Keratinocyte (primary cell): ENCODE results near the gene CNOT3. TPM values are rescaled to one million over a fixed set of nuclear protein-coding genes. Genes with fewer than 3 reads are reported as not detected.

ENCODE experiments used
- DNase-seq: peaks from one replicate; pipeline ENCODE4 v3.0.0-alpha.2; 2011; ENCODE audit warnings: low read depth, missing footprints, low spot score
- FAIRE-seq: peaks from 2 replicates; lab custom pipeline; 2011; peaks lifted over from hg19 to GRCh38; lab: Jason Lieb, UNC
- H2AFZ ChIP-seq: 2 replicates; pipeline ENCODE4 v1.6.0; 2012; ENCODE audit warnings: low read length, control low read depth, inconsistent platforms; ENCODE audit not compliant: control insufficient read depth
- H3K27ac ChIP-seq: 2 replicates; pipeline ENCODE4 v1.5.1; 2011; ENCODE audit warnings: low read length; ENCODE audit not compliant: control insufficient read depth, insufficient read depth
- H3K27me3 ChIP-seq: 3 replicates; pipeline ENCODE4 v1.6.0; 2011; ENCODE audit warnings: low read length; ENCODE audit not compliant: control insufficient read depth, insufficient read depth; ENCODE audit errors: extremely low read depth
- H3K36me3 ChIP-seq, 2 experiments: 2 replicates in 1 of 2; 3 replicates in 1 of 2; pipeline ENCODE4 v1.5.1; 2011; ENCODE audit warnings: low read length in 2 of 2, mild to moderate bottlenecking in 1 of 2; ENCODE audit not compliant: control insufficient read depth in 2 of 2, insufficient read depth in 2 of 2; ENCODE audit errors: extremely low read depth in 1 of 2
- H3K4me1 ChIP-seq: 3 replicates; pipeline ENCODE4 v1.5.1; 2011; ENCODE audit warnings: low read length; ENCODE audit not compliant: control insufficient read depth, insufficient read depth; ENCODE audit errors: extremely low read depth
- H3K4me2 ChIP-seq: 3 replicates; pipeline ENCODE4 v1.6.0; 2011; ENCODE audit warnings: low read depth, low read length; ENCODE audit not compliant: control insufficient read depth, insufficient read depth; ENCODE audit errors: extremely low read depth
- H3K4me3 ChIP-seq, 3 experiments: fragments of 200-600 bp in 1 of 3; sonication (generic) in 1 of 3; 2 replicates in 2 of 3; 3 replicates in 1 of 3; pipeline ENCODE4 v1.5.1; 2011 to 2016; ENCODE audit warnings: low read length in 3 of 3, mild to moderate bottlenecking in 3 of 3, control low read depth in 2 of 3, inconsistent platforms in 1 of 3, low read depth in 1 of 3, mixed read lengths in 1 of 3, mixed run types in 1 of 3, moderate library complexity in 1 of 3; ENCODE audit not compliant: control insufficient read depth in 2 of 3, insufficient read depth in 2 of 3; ENCODE audit errors: extremely low read depth in 1 of 3
- H3K79me2 ChIP-seq: 2 replicates; pipeline ENCODE4 v1.6.0; 2012; ENCODE audit warnings: low read length; ENCODE audit not compliant: control insufficient read depth, insufficient read depth
- H3K9ac ChIP-seq: 3 replicates; pipeline ENCODE4 v1.6.0; 2011; ENCODE audit warnings: low read length; ENCODE audit not compliant: control insufficient read depth, insufficient read depth; ENCODE audit errors: extremely low read depth
- H3K9me1 ChIP-seq: 3 replicates; pipeline ENCODE4 v1.6.0; 2011; ENCODE audit warnings: low read length; ENCODE audit not compliant: control insufficient read depth, insufficient read depth; ENCODE audit errors: extremely low read depth
- H3K9me3 ChIP-seq: 2 replicates; pipeline ENCODE4 v1.5.1; 2012; ENCODE audit warnings: low read depth, low read length; ENCODE audit not compliant: control insufficient read depth
- H4K20me1 ChIP-seq: 3 replicates; pipeline ENCODE4 v1.6.0; 2011; ENCODE audit warnings: low read length; ENCODE audit not compliant: control insufficient read depth, insufficient read depth; ENCODE audit errors: extremely low read depth
- CTCF ChIP-seq, 3 experiments: IDR thresholded peaks in 1 of 3; conservative IDR thresholded peaks in 1 of 3; optimal IDR thresholded peaks in 1 of 3; 2 replicates in 2 of 3; 3 replicates in 1 of 3; pipeline versions ENCODE3 to v1.5.1; 2011; ENCODE audit warnings: low read length in 3 of 3, mild to moderate bottlenecking in 3 of 3, moderate library complexity in 2 of 3, control low read depth in 1 of 3, inconsistent platforms in 1 of 3; ENCODE audit not compliant: insufficient read depth in 2 of 3; ENCODE audit errors: extremely low read depth in 1 of 3
- EZH2 ChIP-seq: IDR thresholded peaks from one replicate; pipeline ENCODE4 v1.6.1; 2012; ENCODE audit warnings: inconsistent platforms, mild to moderate bottlenecking, low read length, moderate library complexity
- dilution Hi-C: fragments of 300-500 bp; cut with MboI; formaldehyde crosslinking; loops from one replicate; pipeline ENCODE4 v1.7.0; 2020; ENCODE audit warnings: low sequenced_read_pairs; ENCODE audit not compliant: extremely low pct_ligation_motif_present
- polyA plus RNA-seq, 5 experiments: library from polyadenylated mRNA; depleted of rRNA in 3 of 5; stranded (reverse) in 3 of 5; stranded (forward) in 1 of 5; unstranded in 1 of 5; fragments of >200 nt; gene quantifications; 1 replicate in 1 of 5; 2 replicates in 3 of 5; 3 replicates in 1 of 5; pipeline versions ENCODE4 v1.2.1 to v1.2.3, GENCODE V29; 2011 to 2012; ENCODE audit warnings: missing spikeins in 2 of 5, low read depth in 1 of 5, low replicate concordance in 1 of 5

CNOT3 gene
- polyA plus RNA-seq, 1 donor (not counting 4 experiments of a cell fraction or from before 2014, with no cell fraction given), result 8.6 TPM

GRCh38 chr19:54188215-54188871 is 50.8 kb downstream of the CNOT3 start:
- peaks cover 14 to 23% of the 10 kb centered on the region in 2 experiments for H3K36me3 ChIP-seq
- no peak for TF ChIP-seq CTCF (optimal IDR thresholded peaks at IDR 0.05 in 1 of 3, IDR thresholded peaks at IDR 0.05 in 1 of 3, conservative IDR thresholded peaks at IDR 0.05 in 1 of 3; ENCODE audit: extremely low read depth in 1 of 3, insufficient read depth in 2 of 3, low read length in 3 of 3)
- no peak for TF ChIP-seq EZH2
- no peaks in the 10 kb centered on the region for H3K9me1 ChIP-seq
- no peak for DNase-seq
- H3K27ac ChIP-seq, result peak overlapping the region; percentile 62
- H3K4me3 ChIP-seq, result peak overlapping the region; percentile 82 to 95 (median 87)
- H3K4me2 ChIP-seq, result peak overlapping the region; percentile 94
- no peaks in the 10 kb centered on the region for H3K27me3 ChIP-seq
- no peak for FAIRE-seq
- peak overlapping the region; percentile 99 for H3K9ac ChIP-seq
- peaks cover 15% of the 10 kb centered on the region for H3K4me1 ChIP-seq
- dilution Hi-C loops, result no loop called here
- no peaks in the 10 kb centered on the region for H4K20me1 ChIP-seq
- peaks cover 45% of the 10 kb centered on the region for H3K79me2 ChIP-seq
- peak overlapping the region; percentile 27 for H2AFZ ChIP-seq
- no peaks in the 10 kb centered on the region for H3K9me3 ChIP-seq

- dilution Hi-C loops, result no loop called here
- Histone ChIP-seq H3K79me2 (peaks cover 45% of the 10 kb centered on the region), H3K9me3 (no peaks in the 10 kb centered on the region), H4K20me1 (no peaks in the 10 kb centered on the region), H3K9ac (peak within 1 kb of the TSS; percentile 99), H3K36me3 (peaks cover 18 to 20% of the 10 kb centered on the region in 2 experiments), H3K4me2 (peak within 1 kb of the TSS; percentile 94), H2AFZ (peak within 1 kb of the TSS; percentile 98), H3K9me1 (no peaks in the 10 kb centered on the region), H3K4me3 (peak within 1 kb of the TSS; percentile 82 to 95 (median 87)), H3K27ac (peak within 1 kb of the TSS; percentile 99), H3K4me1 (peaks cover 15% of the 10 kb centered on the region), H3K27me3 (no peaks in the 10 kb centered on the region)
- no peak for DNase-seq
- TF ChIP-seq CTCF (optimal IDR thresholded peaks at IDR 0.05 in 1 of 3, IDR thresholded peaks at IDR 0.05 in 1 of 3, conservative IDR thresholded peaks at IDR 0.05 in 1 of 3; ENCODE audit: extremely low read depth in 1 of 3, insufficient read depth in 2 of 3, low read length in 3 of 3), result peak in 2 of 3 experiments; percentile 8 to 54
- TF ChIP-seq EZH2, result no peak
- no peak for FAIRE-seq
Measured at GRCh38 chr19:54189145-54189734, 51.7 kb downstream of the CNOT3 start, which contains the start of gene MBOAT7. Gene MBOAT7, minus strand, starts transcription at chr19:54189580. Its CDS starts 1,072 bp downstream, at chr19:54188508.
